Activated CD8-positive, alpha-beta memory T cell treated with anti-CD3 and anti-CD28 coated beads, Interleukin-2, amount 50 U/mL, for 48 hours (primary cell): ENCODE data around the gene GRB10.

ENCODE experiments used
- DNase-seq: peaks from one replicate; pipeline ENCODE4 v3.0.0-alpha.2; 2020

GRB10 gene

DNA sequence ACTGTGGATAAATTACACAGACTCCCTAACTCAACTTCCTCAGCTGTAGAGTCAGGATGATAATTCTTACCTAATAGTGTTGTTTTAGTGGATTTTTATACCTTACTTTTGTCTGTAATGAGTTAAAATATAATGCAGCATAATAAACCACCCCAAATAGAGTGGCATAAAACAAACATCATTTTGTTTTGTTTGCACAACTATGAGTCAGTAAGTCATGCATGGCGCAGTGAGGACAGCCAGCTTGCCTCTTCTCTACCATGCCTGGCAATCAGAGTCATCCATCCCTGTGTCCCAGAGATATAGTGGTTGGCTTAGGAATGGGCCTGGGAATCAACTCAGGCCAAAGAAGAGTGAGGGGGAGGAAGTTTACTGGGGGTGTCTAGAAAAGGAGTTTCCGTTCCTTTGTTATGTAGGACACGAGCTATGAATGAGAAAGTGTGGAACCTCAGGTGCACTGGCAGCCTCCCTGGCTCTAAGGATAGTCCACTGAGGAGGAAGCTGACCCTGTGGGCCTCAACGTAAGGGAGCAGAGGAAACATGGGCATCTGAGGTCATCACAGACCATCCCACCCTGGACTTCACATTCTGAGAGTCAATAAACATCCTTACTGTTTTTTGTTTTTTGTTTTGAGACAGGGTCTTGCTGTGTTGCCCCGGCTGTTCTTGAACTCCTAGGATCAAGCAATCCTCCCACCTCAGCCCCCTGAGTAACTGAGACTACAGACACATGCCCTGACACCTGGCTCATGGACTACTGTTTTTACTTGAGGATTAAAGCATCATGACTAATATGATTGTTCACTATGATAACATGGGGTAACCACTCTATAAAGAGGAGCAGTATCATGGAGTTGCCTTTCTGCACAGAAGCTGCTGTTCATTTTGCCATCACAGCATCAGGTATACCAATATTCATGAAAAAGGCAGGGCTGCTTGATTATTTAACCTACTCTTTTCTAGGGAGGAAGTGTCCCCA, 21.0 kb upstream of the GRB10 start:
- no peak for DNase-seq

DNA sequence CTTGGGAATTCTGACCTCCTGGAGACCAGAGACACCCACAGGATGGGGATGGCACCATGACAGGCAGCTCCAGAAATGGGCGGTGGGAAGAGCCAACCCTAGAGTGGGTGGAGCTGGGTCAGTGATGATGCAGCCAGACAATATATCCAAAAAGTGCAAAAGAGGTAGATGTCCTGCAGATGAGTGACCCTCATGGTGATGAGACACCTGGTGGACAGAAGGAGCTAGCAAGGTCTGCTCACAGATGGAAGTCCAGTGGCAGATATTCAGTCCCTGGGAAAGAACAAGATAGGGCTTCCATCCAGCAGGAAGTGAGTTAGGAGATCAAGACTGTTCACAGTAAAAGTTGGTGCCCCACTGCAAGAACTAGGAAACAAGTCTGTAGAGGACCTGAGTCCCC, 19.2 kb upstream of the GRB10 start:
- DNase-seq = no peak

DNA sequence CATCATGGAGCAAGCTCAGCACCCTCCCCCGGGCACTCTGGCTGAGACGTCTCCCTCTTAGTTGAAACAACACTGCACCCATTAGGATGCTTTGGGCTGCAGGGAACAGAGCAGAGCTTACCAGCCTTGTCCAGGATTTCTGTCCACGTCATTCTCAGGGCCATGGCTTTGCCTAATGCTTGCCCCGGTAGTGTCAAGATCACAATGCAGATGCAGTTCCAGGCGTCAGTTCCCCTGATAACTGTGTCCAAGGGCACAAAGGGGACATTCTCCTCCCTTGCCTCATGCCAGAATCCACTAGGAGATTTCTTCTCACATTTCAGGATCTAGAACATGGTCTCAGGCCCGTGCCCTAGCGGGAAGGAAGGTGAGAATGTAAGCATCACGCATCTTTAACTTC, 17.2 kb upstream of the GRB10 start:
- no peak for DNase-seq

DNA sequence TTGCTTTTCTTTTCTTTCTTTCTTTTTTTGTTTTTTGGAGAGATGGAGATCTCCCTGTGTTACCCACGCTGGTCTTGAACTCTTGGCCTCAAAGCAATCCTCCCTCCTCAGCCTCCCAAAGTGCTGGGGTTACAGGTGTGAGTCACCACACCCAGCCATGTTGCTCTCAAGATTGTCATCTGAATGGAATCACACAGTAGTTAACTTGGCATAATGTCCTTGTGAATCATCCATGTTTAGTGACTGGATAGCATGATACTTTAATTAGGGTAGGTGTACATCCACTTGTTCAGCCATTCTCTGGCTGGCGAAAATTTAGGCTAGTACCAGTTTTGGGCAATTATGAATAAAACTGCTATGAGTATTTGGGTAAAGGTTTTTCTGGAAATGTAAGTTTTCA, 15.4 kb upstream of the GRB10 start:
- no peak for DNase-seq

DNA sequence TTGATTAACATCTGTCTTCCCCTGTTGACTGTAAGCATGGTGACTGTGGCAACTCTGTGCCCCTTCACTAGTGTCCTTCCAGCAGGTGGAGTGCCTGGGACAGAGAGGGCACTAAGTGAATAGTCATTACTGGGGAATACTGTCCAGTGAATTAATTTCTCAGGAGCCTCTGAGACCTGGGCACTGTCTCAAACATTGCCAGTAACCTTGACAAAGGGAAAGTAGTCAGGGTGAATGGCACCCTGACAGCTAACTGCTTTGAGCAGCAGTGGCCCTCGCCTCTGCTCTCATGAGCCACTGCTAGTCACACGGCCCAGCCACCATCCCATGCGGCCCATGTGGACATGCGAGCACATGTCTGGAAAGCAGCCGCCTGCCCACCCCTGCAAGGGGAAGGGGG, 13.1 kb upstream of the GRB10 start:
- DNase-seq = no peak

DNA sequence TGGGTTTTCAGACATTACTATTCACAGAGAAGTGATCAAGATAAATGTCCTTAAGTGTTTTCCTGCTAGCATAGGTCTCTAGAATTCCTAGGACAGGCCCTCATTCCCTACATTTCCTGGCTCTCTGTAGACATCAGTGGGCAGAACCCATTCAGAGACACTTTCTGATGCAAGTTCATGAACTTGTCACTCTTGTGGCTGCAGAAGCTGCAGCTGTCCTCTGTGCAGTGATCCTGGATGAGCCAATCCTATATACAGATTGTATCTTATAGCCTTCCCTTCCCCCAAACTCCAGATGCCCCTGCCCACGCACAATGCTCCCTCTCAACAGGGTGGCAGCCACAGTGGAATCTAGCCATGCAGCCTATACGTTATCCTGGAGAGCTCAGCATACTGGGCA, 12.6 kb upstream of the GRB10 start:
- DNase-seq = no peak

DNA sequence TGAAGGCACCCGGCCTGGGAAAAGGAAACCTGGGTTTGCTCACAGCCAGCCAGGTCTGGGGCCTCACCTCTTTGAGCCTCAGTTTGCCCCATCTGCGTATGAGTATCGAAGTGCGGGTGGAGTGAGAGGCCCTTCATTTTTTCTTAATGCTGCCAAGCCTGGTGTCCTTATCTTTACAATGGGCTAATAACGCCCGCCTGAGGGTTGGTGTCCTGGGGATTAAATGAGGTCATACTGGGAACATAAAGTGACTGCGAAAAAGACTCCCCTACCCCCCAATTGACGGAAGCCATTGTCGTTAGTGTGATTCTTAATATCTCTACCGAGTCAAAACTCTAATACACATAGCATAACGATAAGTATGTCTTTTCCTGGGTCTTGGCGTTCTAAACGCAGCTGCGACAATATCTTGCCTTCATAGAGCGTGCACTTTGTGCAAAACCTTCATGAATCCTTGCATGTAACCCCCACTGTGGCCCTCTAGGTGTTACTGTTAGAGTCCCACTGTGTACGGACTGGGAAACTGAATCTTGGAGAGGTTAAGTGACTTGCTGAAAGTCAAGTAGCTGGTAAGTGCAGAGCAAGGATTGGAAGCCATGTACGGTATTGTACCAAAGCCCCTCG, 11.4 kb upstream of the GRB10 start:
- no peak for DNase-seq

DNA sequence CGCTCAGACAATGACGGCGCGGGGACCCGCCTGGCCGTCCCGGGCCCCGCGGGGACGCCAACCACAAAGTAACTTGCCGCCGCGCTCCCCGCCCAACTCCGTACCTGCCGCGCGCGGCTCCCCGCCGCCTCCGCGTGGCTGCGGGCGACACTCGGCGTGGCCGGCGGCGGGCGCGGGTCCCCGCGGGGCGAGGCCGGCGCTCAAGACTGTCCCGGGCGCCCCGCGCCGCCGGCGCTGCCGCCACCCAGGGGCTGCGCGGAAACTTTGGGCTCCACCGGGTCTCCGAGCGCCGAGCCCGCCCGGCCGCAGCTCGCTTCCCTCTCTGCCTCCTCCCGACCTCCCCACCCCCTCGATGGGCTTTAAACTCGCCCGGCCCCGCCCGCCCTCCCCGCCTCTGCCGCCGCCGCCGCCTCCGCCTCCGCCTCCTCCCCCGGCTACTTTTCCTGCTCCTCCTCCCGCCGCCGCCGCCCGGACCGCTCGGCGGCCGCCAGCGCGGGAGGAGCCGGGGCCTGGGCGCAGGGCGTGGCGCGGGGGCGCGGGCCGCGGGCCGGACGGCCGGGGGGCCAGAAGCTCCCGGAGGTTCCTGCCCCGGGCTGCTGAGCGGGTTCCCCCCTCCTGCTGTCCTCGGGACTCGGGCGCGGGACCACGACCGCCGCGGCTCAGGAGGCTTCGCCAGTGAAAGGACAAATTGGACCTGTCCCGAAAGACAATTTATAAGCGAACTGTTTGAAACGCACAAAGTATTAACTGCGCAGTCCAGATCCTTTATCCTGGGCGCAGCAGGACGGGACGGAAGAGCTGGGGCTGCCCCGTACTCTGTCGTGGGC, 10.6 kb upstream of the GRB10 start:
- DNase-seq = no peak

DNA sequence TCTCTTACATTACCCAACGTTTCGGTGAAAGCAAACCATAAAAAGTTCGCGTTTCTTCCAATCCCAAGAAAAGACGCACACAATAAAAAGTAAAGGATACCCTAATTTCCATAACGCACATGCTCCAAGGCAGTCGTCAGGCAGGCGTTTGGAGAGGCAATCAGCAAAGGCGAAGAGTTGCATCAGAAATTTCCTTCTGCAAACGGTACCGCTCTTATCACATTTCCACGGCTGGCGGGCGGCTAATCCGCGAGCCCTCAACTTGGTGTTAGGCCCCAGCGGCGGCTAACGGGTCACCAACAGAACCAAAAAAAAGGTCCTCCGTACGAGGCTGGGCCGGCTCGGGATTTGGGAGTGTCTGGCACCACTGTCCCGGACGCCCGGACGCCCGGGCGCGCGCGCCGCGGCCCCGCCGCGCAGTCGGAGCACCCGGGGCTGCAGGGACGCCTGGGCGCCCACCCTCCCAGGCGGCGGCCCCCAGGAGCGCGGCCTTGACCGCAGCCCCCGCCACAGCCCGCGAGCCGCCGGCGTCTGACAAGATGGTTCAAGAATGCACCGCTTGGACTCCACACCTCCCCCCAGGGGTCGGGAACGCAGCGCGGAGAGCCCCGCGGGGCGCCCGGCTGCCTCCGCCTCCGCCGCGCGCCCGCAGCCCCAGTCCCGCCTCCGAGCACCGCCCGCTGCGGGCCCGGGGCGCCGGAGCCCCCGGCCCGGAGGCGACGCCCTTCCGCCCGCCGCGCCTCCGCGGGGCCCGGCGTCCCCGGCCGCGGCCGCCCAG, 9.8 kb upstream of the GRB10 start:
- no peak for DNase-seq

DNA sequence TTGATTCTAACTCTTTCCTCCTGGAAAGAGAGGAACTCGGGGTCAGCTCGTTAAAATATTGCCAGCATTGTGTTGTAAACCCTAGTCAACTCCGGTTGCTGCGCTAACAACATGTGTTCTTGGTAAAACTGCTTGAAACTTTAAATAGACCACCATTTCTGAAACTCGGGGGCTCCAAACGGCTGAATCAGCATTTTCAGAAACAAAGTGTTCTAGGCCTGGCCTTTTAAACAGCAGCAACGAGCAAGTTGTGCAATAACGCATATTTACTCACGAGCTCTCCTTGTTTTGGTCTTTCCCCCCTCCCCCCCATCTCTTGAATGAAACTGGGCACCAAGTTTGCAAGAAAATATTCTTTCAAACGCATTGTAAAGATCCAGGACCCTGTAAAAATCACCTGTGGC, 9.2 kb upstream of the GRB10 start:
- DNase-seq = no peak

DNA sequence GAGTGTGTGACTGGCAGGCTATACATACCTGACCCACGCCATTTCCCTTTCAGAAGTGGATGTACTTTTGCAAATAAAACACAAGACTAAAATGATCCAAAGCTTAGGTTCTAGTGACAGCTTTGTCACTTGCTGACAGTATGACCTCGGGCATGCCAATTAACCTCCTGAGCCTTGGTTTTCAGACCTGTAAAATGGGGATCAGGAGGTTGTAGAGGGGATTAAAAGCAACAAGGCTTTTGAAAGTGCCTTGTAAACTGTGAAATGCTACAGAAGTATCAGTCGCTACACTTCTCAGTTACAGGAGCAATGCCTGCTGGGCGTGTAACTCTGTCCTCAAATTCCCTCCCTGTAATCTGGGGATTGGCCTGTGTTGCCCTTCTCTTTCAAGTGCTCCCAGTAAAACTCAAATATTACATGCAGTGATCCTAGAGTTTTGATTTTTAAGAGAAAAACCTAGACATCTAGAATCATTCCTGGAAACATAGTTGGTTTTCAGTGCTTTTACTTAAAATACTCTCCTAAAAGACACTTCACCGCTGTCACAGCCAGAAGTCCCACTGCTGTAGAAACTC, 8.8 kb upstream of the GRB10 start:
- no peak for DNase-seq

DNA sequence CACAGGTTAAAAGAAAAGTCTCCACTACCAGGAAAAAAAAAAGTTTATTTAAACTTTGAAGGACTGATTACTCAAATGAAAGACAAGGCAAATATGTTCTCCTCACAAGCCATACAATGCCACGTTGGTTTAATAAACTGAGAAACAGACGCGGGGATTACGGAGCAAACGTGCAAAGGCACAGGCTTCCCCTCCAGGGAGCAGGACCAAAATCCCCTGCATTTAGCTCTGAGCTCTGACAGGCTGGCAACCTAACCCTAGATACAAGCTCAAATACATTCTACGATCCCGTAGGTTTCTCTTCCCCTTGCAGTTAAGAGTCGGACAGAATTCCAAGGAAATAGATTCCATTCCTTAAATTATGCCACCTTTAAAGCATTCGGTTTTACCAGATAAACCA, 7.7 kb upstream of the GRB10 start:
- DNase-seq = no peak

DNA sequence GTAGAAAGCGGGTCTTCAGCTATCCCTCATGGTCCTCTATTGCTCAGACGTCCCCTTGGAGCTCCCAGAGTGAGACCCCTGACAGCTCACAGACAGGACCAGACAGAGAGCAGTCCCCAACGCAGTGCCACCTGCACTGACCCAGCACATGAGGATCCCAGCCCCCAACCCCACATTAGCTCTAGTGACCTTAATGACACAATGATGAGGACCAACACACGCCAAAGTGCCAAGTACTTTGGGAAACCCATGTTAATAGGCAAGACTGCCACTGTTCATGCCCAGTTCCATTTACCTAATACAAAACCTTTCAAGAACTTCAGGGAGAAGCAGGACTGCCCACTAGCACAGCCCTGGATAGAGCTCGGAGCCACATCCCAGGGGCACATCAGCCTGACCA, 5.7 kb upstream of the GRB10 start:
- no peak for DNase-seq

DNA sequence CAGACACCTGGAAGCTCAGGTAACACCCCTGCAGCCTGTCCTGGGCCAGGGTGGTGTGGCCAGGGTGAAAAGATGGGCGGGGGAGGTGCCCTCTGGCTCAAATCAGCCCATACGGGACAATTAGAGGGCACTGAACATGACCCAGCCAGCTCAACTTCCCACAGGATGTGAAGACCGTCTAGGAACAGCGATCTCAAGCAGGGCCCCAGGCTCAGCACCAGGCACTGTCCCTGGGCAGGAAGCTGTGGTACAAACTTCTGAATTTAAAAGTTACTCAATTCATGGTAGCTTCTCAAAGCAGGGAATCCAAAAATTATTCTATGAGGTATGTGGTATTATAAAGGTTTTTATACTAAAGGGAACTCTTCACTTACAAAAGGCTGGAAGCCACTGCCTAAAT, 5.1 kb upstream of the GRB10 start:
- no peak for DNase-seq

DNA sequence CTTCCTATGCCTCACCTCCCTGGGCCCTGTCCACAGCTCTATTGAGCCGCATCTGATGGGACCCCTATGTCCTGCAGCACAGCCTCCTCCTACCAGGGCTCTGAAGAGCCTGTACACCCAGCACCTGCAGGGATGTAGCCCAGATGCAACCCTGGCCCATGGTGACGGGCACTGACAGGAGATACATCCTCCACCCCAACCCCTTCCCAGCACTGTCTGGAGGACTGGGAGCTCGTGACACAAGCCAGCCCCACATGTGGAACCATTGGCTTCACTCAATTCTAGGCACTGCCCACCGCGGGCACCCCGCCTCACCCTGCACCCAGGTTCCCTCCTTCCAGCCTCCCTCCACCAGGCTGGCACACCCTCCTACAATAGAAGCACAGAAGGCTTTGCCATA, 2.6 kb upstream of the GRB10 start:
- DNase-seq = no peak

DNA sequence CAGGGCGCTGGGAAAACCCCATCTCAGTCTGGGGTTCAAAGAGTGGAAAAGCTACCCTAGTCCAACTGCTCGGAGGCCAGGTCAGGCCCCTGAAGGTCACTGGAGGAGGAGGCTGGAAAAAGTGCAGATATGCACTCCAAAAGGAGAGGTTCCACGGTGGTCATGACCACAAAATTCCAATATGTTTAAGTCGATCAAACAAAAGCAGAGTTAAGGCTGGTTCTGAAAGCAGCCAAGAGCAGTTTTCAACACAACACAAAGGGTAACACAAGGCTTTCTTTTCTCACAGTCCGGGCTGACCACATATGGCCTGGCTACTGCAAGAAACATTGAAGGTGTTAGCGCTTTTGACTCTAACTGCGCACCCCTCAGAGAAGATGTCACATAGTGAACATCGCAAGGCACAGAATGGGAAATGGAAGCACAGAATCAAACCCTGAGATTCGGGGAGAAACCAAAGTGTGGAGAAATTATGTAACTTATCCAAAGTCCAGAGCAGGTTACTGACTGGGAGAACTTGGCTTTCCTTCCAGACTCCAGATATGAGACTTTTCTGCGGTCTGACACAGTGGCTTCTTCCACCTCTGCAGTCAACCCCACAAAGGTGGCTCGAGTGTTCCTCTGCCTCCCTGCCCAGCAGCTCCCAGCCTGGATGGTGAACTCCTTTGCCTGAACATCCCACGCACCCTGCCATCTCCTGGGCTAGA, 1.3 kb upstream of the GRB10 start:
- DNase-seq = no peak

DNA sequence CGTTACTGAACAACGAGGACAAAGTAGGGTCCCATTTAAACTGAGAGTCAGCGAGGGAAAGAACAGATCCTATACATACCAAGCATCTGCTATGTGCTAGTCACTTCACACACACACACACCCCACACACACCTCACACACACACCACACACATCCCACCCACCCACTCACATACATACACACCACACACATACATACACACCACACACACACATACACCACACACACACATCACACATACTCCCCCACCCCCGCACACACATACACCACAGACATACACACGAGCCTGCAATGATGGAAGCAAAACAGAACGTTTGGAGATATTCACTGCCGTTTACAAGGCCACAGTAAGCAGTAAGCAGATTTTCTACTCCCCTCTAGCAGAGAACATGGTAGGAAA, 607 bp upstream of the GRB10 start:
- DNase-seq = no peak

DNA sequence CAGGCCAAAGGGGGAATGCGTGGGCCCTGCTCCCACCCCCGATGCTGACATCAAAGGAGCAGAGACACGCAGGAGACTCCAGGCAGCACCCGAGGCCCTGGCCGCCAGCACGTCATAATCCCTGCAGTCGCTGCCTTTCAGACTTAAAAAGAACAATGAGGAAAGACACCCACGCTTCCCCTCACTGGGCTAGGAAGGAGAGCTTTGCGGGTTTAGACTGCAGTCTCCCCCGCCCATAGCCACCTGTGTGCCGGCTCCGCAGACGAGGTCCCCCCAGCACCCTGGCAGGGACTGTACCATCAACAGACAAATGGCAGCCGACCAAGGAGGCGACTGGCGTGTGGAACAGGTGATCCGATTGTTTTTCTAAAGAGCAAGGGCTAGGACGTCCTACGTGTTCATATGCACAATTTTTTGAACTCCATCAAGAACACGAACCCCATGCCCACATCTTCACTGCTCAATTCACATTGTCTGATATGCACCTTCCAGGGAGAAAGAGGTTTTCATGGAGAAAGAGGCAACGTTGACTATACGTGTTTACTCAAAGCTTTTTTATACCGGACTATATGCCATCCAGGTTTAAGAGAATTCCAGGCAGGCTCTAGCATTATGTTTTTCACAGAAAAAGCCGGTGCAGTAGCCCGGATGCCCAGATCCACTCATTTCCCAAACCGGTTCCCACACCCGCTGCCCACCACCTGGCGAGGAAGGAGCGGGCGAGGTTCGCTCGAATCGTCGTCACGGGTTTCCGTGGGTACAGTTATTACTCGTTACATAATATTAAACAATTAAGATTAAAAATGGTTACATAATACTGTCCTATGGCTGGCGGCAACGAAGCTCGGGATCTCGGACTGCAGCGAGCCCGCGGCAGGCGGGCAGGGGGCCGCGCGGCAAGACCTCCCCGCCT, 1.1 kb downstream of the GRB10 start:
- no peak for DNase-seq

DNA sequence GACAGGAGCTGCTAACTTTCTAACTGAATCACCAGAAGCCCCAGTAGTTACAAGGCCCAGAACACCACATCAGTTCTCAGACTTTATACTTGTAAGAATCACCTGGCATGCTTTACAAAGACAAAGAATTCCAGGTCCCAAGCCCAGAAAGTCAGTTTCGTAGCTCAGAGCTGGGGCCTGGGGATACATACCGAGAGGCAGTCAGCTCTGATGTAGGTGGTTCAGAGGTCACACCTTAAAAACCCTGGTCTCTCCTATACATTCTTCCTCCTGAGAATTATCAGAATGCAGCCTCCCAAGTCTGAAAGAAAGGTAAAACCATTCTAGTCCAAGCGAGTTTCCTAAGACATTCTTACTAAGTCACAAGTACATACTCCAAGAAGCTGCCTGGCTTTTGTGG, 2.3 kb downstream of the GRB10 start:
- DNase-seq = no peak

DNA sequence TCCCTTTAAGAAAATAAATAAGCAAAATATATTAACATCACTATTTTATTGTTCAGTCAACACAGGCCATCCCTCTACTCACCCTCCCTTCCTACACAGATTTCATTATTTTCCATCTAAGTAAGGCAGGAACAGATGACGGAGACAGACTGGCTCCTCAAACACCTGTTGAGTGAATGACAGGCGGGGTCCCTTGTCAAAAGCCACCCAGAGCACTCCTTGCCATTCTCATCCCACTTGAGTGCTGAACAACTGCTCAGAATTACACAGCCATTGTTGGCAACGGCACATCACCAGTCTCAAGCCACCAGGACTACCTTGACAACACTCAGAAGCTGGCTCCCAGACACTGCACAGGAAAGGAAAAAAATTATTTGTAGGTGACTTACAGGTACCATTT, 3.3 kb downstream of the GRB10 start:
- no peak for DNase-seq

DNA sequence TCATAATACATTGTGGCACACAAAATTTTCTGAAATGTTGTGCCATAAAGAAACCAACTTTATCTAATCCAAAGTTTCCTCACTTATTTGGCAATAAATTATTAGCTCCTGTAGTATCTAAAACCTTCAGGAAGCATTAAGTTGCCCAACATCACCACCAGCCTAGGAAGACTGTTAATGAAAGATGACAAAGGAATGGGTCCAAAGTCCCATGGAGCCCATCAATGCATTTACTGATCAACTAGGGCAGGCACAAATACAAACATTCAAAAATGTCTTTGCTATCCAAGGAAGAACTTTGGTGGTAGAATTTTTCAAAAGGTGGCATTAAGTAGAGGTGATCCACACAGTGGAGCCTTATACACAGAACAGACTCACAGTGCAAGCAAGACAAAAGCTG, 4.5 kb downstream of the GRB10 start:
- DNase-seq = no peak
